Bronchial epithelial cell (primary cell): ENCODE measurements around the gene CRK. TPM values are rescaled to one million over a fixed set of nuclear protein-coding genes. Genes with fewer than 3 reads are reported as not detected.

Experiments used
- DNase-seq: peaks from one replicate; pipeline ENCODE4 v3.0.0-alpha.2; 2010; ENCODE audit warnings: low read depth
- FAIRE-seq: peaks from 2 replicates; lab custom pipeline; 2011; peaks lifted over from hg19 to GRCh38; lab: Jason Lieb, UNC
- H3K27me3 ChIP-seq: 2 replicates; pipeline ENCODE4 v1.5.1; 2011; ENCODE audit warnings: low read length; ENCODE audit not compliant: control insufficient read depth, insufficient read depth
- H3K36me3 ChIP-seq: 2 replicates; pipeline ENCODE4 v1.5.1; 2011; ENCODE audit warnings: low read length; ENCODE audit not compliant: control insufficient read depth, insufficient read depth
- H3K4me3 ChIP-seq: 2 replicates; pipeline ENCODE4 v1.5.1; 2011; ENCODE audit warnings: mild to moderate bottlenecking, low read depth, low read length, control low read depth
- CTCF ChIP-seq: IDR thresholded peaks from 2 replicates; pipeline ENCODE4 v1.5.1; 2011; ENCODE audit warnings: mild to moderate bottlenecking, moderate library complexity, low read length, control low read depth, inconsistent platforms; ENCODE audit not compliant: insufficient read depth, severe bottlenecking
- total RNA-seq: library from RNA; depleted of rRNA; stranded (reverse); fragments of >200 nt; gene quantifications from 2 replicates; pipeline ENCODE4 v1.2.1, GENCODE V29; 2014

Gene CRK
- total RNA-seq, 1 donor from 2014 or later, result 152 TPM

- no peak overlapping the region for H3K4me3 ChIP-seq
- TF ChIP-seq CTCF, result no peak
- FAIRE-seq (no peak), DNase-seq (no peak)
- no peaks in the 10 kb centered on the region for H3K27me3 ChIP-seq
- peaks cover 9% of the 10 kb centered on the region for H3K36me3 ChIP-seq
Observed at GRCh38 chr17:1498233-1498632, 42.2 kb upstream of the CRK start.

GRCh38 chr17:1497831-1498230, 41.8 kb upstream of the CRK start:
- peaks cover 9% of the 10 kb centered on the region for H3K36me3 ChIP-seq
- no peaks in the 10 kb centered on the region for H3K27me3 ChIP-seq
- no peak for DNase-seq
- H3K4me3 ChIP-seq, result no peak overlapping the region
- peak; percentile 23 for FAIRE-seq
- TF ChIP-seq CTCF, result no peak

- DNase-seq (no peak), FAIRE-seq (no peak)
- TF ChIP-seq CTCF, result no peak
- Histone ChIP-seq H3K27me3 (no peaks in the 10 kb centered on the region), H3K36me3 (peaks cover 9% of the 10 kb centered on the region), H3K4me3 (no peak overlapping the region)
Observed at GRCh38 chr17:1496869-1497268, 40.8 kb upstream of the CRK start.

GRCh38 chr17:1495265-1495989, 39.4 kb upstream of the CRK start:
- peaks cover 9% of the 10 kb centered on the region for H3K36me3 ChIP-seq
- H3K4me3 ChIP-seq, result no peak overlapping the region
- no peak for FAIRE-seq
- no peak for TF ChIP-seq CTCF
- no peaks in the 10 kb centered on the region for H3K27me3 ChIP-seq
- no peak for DNase-seq

GRCh38 chr17:1494736-1495253, 38.8 kb upstream of the CRK start:
- peaks cover 9% of the 10 kb centered on the region for H3K36me3 ChIP-seq
- H3K27me3 ChIP-seq, result no peaks in the 10 kb centered on the region
- FAIRE-seq (no peak), DNase-seq (no peak)
- no peak overlapping the region for H3K4me3 ChIP-seq
- no peak for TF ChIP-seq CTCF
